K562 (cell line): ENCODE results near the gene TRAPPC4. TPM values are rescaled to one million over a fixed set of nuclear protein-coding genes. Genes with fewer than 3 reads are reported as not detected.

Experiments
- ATAC-seq: fragments of 200-7000 bp; cut with Tn5 transposase; 3 replicates; pipeline ENCODE4 v1.9.1; 2020; ENCODE audit warnings: moderate library complexity
- BruUV-seq: library from RNA; stranded (reverse); fragments of 400-500 nt; replicated peaks from 2 replicates; lab custom pipeline; 2021; lab: Mats Ljungman, UMichigan
- CTCF ChIA-PET: fragments of 300-600 bp; formaldehyde crosslinking; extraction: SDS; loops from one replicate; lab custom pipeline; 2021; ENCODE audit warnings: low intra/inter-chr PET ratio; lab: Yijun Ruan, JAX
- POLR2A ChIA-PET: fragments of 300-600, 350-650 bp; sonication (Branson Sonifier 250); formaldehyde crosslinking; extraction: SDS; loops from one replicate; lab custom pipeline; 2021; ENCODE audit warnings: antibody characterized with exemption, inconsistent platforms; lab: Yijun Ruan, JAX
- DNase-seq, 4 experiments: peaks; one replicate each; pipeline versions ENCODE4 v3.0.0 to v3.0.0-alpha.2; 2011 to 2018; ENCODE audit warnings: low spot score in 3 of 4, mixed read lengths in 3 of 4; ENCODE audit errors: extremely low read depth in 1 of 4
- FAIRE-seq: peaks from 2 replicates; lab custom pipeline; 2011; peaks lifted over from hg19 to GRCh38; lab: Jason Lieb, UNC
- H2AFZ ChIP-seq: 2 replicates; pipeline ENCODE4 v1.6.0; 2011; ENCODE audit warnings: low read depth, low read length, control low read depth, inconsistent platforms
- H3K27ac ChIP-seq: fragments of 200-600 bp; 3 replicates; pipeline ENCODE4 v1.8.0; 2011; ENCODE audit warnings: low read depth, mild to moderate bottlenecking, control low read depth, inconsistent platforms, low read length, moderate library complexity, mixed read lengths; ENCODE audit errors: extremely low read depth
- H3K27me3 ChIP-seq, 2 experiments: fragments of 300-600 bp in 1 of 2; 2 replicates in 1 of 2; 3 replicates in 1 of 2; pipeline versions ENCODE4 v1.6.0 to v1.8.0; 2011; ENCODE audit warnings: inconsistent platforms in 2 of 2, low read length in 2 of 2, mild to moderate bottlenecking in 1 of 2, mixed read lengths in 1 of 2, moderate library complexity in 1 of 2; ENCODE audit not compliant: control insufficient read depth in 2 of 2, insufficient read depth in 2 of 2
- H3K36me3 ChIP-seq: fragments of 300-600 bp; 3 replicates; pipeline ENCODE4 v1.8.0; 2011; ENCODE audit warnings: mild to moderate bottlenecking, low read length, inconsistent platforms; ENCODE audit not compliant: control insufficient read depth, insufficient read depth
- H3K4me1 ChIP-seq, 2 experiments: fragments of 200-600 bp in 1 of 2; replicated peaks in 1 of 2; 2 replicates in 1 of 2; 3 replicates in 1 of 2; pipeline versions ENCODE4 v1.5.1 to v1.8.0; 2011; ENCODE audit warnings: inconsistent platforms in 2 of 2, low read length in 2 of 2, mild to moderate bottlenecking in 1 of 2, mixed read lengths in 1 of 2, moderate library complexity in 1 of 2; ENCODE audit not compliant: control insufficient read depth in 2 of 2, insufficient read depth in 2 of 2
- H3K4me2 ChIP-seq: 2 replicates; pipeline ENCODE4 v1.6.1; 2011; ENCODE audit warnings: low read length, control low read depth, inconsistent platforms, mixed read lengths; ENCODE audit not compliant: insufficient read depth
- H3K4me3 ChIP-seq: fragments of 200-600 bp; sonication (generic), shearing (Covaris generic); 2 replicates; pipeline ENCODE4 v1.5.1; 2016; ENCODE audit warnings: control low read depth, inconsistent platforms
- H3K79me2 ChIP-seq: fragments of 200-600 bp; 3 replicates; pipeline ENCODE4 v1.8.0; 2011; ENCODE audit warnings: low read length, inconsistent platforms; ENCODE audit not compliant: control insufficient read depth, insufficient read depth
- H3K9ac ChIP-seq, 2 experiments: 2 replicates each; pipeline versions ENCODE4 v1.6.0 to v1.6.1; 2011; ENCODE audit warnings: low read depth in 2 of 2, low read length in 2 of 2, control low read depth in 1 of 2, inconsistent platforms in 1 of 2, mild to moderate bottlenecking in 1 of 2, mixed read lengths in 1 of 2; ENCODE audit not compliant: insufficient read depth in 1 of 2
- H3K9me1 ChIP-seq: one replicate; pipeline ENCODE4 v1.6.0; 2011; ENCODE audit warnings: inconsistent platforms, mild to moderate bottlenecking, low read length, moderate library complexity; ENCODE audit not compliant: control insufficient read depth, insufficient read depth
- H3K9me3 ChIP-seq: replicated peaks from 2 replicates; pipeline ENCODE4 v1.5.1; 2011; ENCODE audit warnings: low read depth, low read length, inconsistent platforms; ENCODE audit not compliant: control insufficient read depth, insufficient read depth
- H4K20me1 ChIP-seq: replicated peaks from 2 replicates; pipeline ENCODE4 v1.6.1; 2011; ENCODE audit warnings: low read length, inconsistent platforms, mixed read lengths; ENCODE audit not compliant: control insufficient read depth, insufficient read depth
- CSDE1 ChIP-seq, 2 experiments: fragments of 450-650 bp; IDR thresholded peaks; 2 replicates each; pipeline ENCODE4 v1.6.1; 2016; ENCODE audit warnings: mild to moderate bottlenecking in 1 of 2
- ERF ChIP-seq: fragments of 450-650 bp; formaldehyde crosslinking; IDR thresholded peaks from 2 replicates; pipeline ENCODE4 v1.4.0; 2020; ENCODE audit warnings: mild to moderate bottlenecking, mixed read lengths
- HMGN3 ChIP-seq: IDR thresholded peaks from 2 replicates; pipeline ENCODE4 v1.6.1; 2011; ENCODE audit warnings: borderline replicate concordance, low read depth, mild to moderate bottlenecking, mixed read lengths, low read length; ENCODE audit not compliant: insufficient read length; ENCODE audit errors: extremely low read depth
- HNRNPLL ChIP-seq: fragments of 200-400 bp; formaldehyde crosslinking; IDR thresholded peaks from 2 replicates; pipeline ENCODE4 v1.6.1; 2017; ENCODE audit warnings: low read length, low read depth, mild to moderate bottlenecking; ENCODE audit not compliant: poor library complexity, severe bottlenecking
- ILK ChIP-seq: fragments of 450-650 bp; IDR thresholded peaks from 2 replicates; pipeline ENCODE4 v1.6.1; 2016; ENCODE audit warnings: missing genetic modification characterization, low read depth, mild to moderate bottlenecking, missing compliant biosample characterization, moderate library complexity, borderline replicate concordance
- JUND ChIP-seq, 2 experiments: IDR thresholded peaks; 2 replicates in 1 of 2; 3 replicates in 1 of 2; pipeline ENCODE4 v1.6.1; 2011; ENCODE audit warnings: borderline replicate concordance in 2 of 2, low read depth in 2 of 2, low read length in 2 of 2, improper control_type of control experiment in 1 of 2, missing biosample characterization in 1 of 2, missing genetic modification characterization in 1 of 2, missing genetic modification reagents in 1 of 2
- MED1 ChIP-seq: sonication (generic); formaldehyde crosslinking; IDR thresholded peaks from 2 replicates; pipeline ENCODE4 v1.8.1; 2023; ENCODE audit warnings: missing genetic modification reagents, borderline replicate concordance
- PHB ChIP-seq: fragments of 250-450 bp; sonication (Bioruptor Pico); IDR thresholded peaks from 2 replicates; pipeline ENCODE4 v1.5.0; 2021
- POLR2G ChIP-seq: fragments of 200-400 bp; formaldehyde crosslinking; IDR thresholded peaks from 2 replicates; pipeline ENCODE4 v1.6.1; 2017; ENCODE audit warnings: low read depth, mild to moderate bottlenecking, antibody characterized with exemption, low read length, moderate library complexity
- RAD51 ChIP-seq: fragments of 450-650 bp; IDR thresholded peaks from 2 replicates; pipeline ENCODE4 v1.7.1; 2016; ENCODE audit warnings: low read depth, mild to moderate bottlenecking, borderline replicate concordance
- SP1 ChIP-seq: sonication (generic); formaldehyde crosslinking; IDR thresholded peaks from 2 replicates; pipeline ENCODE4 v1.8.1; 2022; ENCODE audit warnings: mild to moderate bottlenecking, missing genetic modification reagents
- ZNF696 ChIP-seq: fragments of 250-450 bp; sonication (Bioruptor Pico); conservative IDR thresholded peaks from 2 replicates; pipeline ENCODE4 v1.4.0; 2020; ENCODE audit warnings: mild to moderate bottlenecking, moderate library complexity
- WGBS: fragments of 100-300 bp; shearing (Covaris generic); methylation state at CpG from one replicate; pipeline ENCODE4 v1.1.6; 2016; ENCODE audit warnings: low coverage, mixed read lengths; ENCODE audit not compliant: insufficient coverage; ENCODE audit errors: missing lambda C conversion rate; 5-methylcytosine and 5-hydroxymethylcytosine counted together
- in situ Hi-C: fragments of 300-500 bp; cut with MboI; formaldehyde crosslinking; loops from 4 replicates; pipeline ENCODE4 v1.15.0; 2018; ENCODE audit warnings: inconsistent platforms, mixed read lengths
- intact Hi-C: fragments of 100-400 bp; cut with micrococcal nuclease; formaldehyde crosslinking; loops from 2 replicates; pipeline ENCODE4 v1.14.2; 2022
- polyA plus RNA-seq, 8 experiments: library from polyadenylated mRNA; depleted of rRNA in 4 of 8; stranded (reverse) in 5 of 8; unstranded in 3 of 8; fragments of >200 nt; fragmentation: Nextera tagmentation in 2 of 8; fragmentation: Illumina TruSeq in 1 of 8; extraction: Ambion mirVana in 2 of 8; extraction: Trizol in 1 of 8; gene quantifications; 2 replicates each; pipeline versions ENCODE4 v1.2.1 to v1.2.3, GENCODE V29; 2011 to 2014; ENCODE audit warnings: inconsistent platforms in 1 of 8, missing spikeins in 1 of 8
- total RNA-seq, 7 experiments: library from RNA; depleted of rRNA in 6 of 7; stranded (reverse); fragments of >200 nt in 6 of 7; fragmentation: Illumina TruSeq in 2 of 7; extraction: Trizol in 2 of 7; gene quantifications; 2 replicates each; pipeline versions ENCODE4 v1.2.1 to v1.2.3, GENCODE V29; 2011 to 2021; ENCODE audit warnings: low replicate concordance in 1 of 7

Gene TRAPPC4
- total and polyA plus RNA-seq, 9 of the 15 experiments (the other 6 are each of a cell fraction or from before 2014, with no cell fraction given) = 121 to 524 (median 142) TPM

DNA sequence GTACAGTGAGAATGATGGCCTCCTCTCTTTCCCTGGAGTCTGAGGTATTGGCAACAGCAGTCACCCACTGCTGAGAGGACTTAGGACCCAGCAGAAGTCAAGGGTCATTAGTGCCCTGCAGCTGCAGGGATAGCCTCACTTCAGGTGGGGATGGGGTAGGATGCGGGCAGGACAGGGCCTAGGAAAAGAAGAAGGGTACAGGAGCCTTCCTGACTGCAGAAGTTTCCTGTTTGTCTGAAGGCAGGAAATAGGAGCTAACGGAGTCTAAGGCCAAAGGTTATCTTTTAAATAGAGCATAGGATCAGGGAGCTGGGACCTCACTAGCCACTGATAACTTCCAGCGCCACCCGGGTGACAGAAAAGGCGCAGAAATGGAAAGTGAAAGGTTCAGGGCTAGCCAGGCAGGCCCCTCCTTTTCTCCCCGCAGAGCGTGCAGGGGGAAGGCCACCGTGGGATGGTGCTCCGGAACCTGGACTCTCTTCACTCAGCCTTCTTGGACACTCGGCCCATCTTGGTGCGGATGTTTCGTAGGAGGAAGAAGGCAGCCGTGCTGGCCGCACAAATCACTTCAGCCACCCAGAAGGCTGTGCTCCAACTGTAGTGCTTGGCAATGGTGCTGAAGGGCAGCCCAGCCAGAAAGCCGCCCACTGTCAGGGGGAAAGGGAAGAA lies 6.0 kb downstream of the TRAPPC4 start (continued):
- no peak for TF ChIP-seq PHB (CRISPR knock-in tag)
- no peak for TF ChIP-seq ERF (CRISPR knock-in tag)
- 0 out of 2 replicates have a peak, but pooled peaks have one; percentile 25 for TF ChIP-seq SP1 (CRISPR knock-in tag)
- TF ChIP-seq CSDE1 (IDR thresholded peaks at IDR 0.05) = no peak
- no peak for TF ChIP-seq HMGN3

GRCh38 chr11:119025099-119025473 lies 6.5 kb downstream of the TRAPPC4 start:
- no peaks in the 10 kb centered on the region for H3K27me3 ChIP-seq
- no peaks in the 10 kb centered on the region for H3K9me1 ChIP-seq
- H4K20me1 ChIP-seq = peaks cover 23% of the 10 kb centered on the region
- H3K9ac ChIP-seq = peak overlapping the region in 1 of 2 experiments; percentile 81; a peak in 2 of 4 replicates
- peak overlapping the region; percentile 17; the same call in 1 of the 2 replicates for H3K4me2 ChIP-seq
- peak in 2 of 4 experiments; percentile 8 to 37 for DNase-seq
- no peaks in the 10 kb centered on the region for H3K9me3 ChIP-seq
- H3K36me3 ChIP-seq = peaks cover 89% of the 10 kb centered on the region
- TF ChIP-seq RAD51 (no peak), JUND (IDR thresholded peaks at IDR 0.05; ENCODE audit: borderline replicate concordance, low read depth, low read length) (no peak), JUND (tag; IDR thresholded peaks at IDR 0.05; ENCODE audit: borderline replicate concordance, low read depth, low read length) (no peak), ZNF696 (CRISPR knock-in tag) (no peak), HNRNPLL (no peak), POLR2G (0 out of 2 replicates have a peak, but pooled peaks have one; percentile 6), ILK (tag) (no peak), MED1 (CRISPR knock-in tag) (no peak)
- CTCF ChIA-PET = no interaction called here
- no peak for FAIRE-seq
- peaks cover 44 to 53% of the 10 kb centered on the region in 2 experiments for H3K4me1 ChIP-seq
- 58% methylated on average over 5 of the region's 5 CpGs for WGBS
- POLR2A ChIA-PET = interaction anchor here (1.8 to 5.2 kb wide), 5 partner anchors 11 to 69 kb away, joined by 7 to 33 read pairs (median 8); partner anchors contain the start of gene HYOU1
- no peak overlapping the region for H2AFZ ChIP-seq
- H3K27ac ChIP-seq = peak overlapping the region; percentile 15; the same call in 1 of the 3 replicates
- in situ Hi-C loops = no loop called here
- H3K79me2 ChIP-seq = peaks cover 62% of the 10 kb centered on the region
- H3K4me3 ChIP-seq = no peak overlapping the region
- no TSS peak for BruUV-seq
- ATAC-seq = 0 out of 3 replicates have a peak, but pooled peaks have one; percentile 1
- intact Hi-C loops = no loop called here
